ENCODE results near the gene STOML1.

- TF ChIP-seq POLR2AphosphoS5 (IDR thresholded peaks at IDR 0.05) (no peak), POLR2A (IDR thresholded peaks at IDR 0.05) (no peak)
Observed at GRCh38 chr15:73987250-73987649, 4.8 kb downstream of the STOML1 start.
